SH-SY5Y (cell line): ENCODE results near the gene MFSD2B.

Source experiments
- GATA2 ChIP-seq: IDR thresholded peaks from 2 replicates; pipeline ENCODE4 v1.6.1; 2011; ENCODE audit warnings: mild to moderate bottlenecking, low read depth, low read length
- GATA3 ChIP-seq: IDR thresholded peaks from 2 replicates; pipeline ENCODE4 v1.6.1; 2011; ENCODE audit warnings: low read depth, mild to moderate bottlenecking, low read length, moderate library complexity

MFSD2B gene

GRCh38 chr2:24026233-24026632 lies 16.3 kb downstream of the MFSD2B start:
- TF ChIP-seq GATA3 (no peak), GATA2 (no peak)

GRCh38 chr2:24038786-24039499 lies 29.1 kb downstream of the MFSD2B start:
- TF ChIP-seq GATA2 (no peak), GATA3 (no peak)

- TF ChIP-seq GATA3 (no peak), GATA2 (no peak)
Observed at GRCh38 chr2:24040511-24040910, 30.6 kb downstream of the MFSD2B start.

GRCh38 chr2:24045511-24046508 lies 35.9 kb downstream of the MFSD2B start:
- TF ChIP-seq GATA2 (no peak), GATA3 (no peak)

GRCh38 chr2:24046599-24046929 lies 36.7 kb downstream of the MFSD2B start:
- no peak for TF ChIP-seq GATA2
- no peak for TF ChIP-seq GATA3

- TF ChIP-seq GATA3 (no peak), GATA2 (no peak)
Observed at GRCh38 chr2:24046930-24047702, 37.2 kb downstream of the MFSD2B start, which contains the start of gene WDCP. Gene WDCP (minus strand): TSS chr2:24047391. CDS start chr2:24039494, 7,897 bp downstream.

GRCh38 chr2:24047703-24048033 lies 37.8 kb downstream of the MFSD2B start:
- TF ChIP-seq GATA2: no peak
- TF ChIP-seq GATA3: no peak

- TF ChIP-seq GATA3 (no peak), GATA2 (peak; percentile 38; the same call in 1 of the 2 replicates)
Observed at GRCh38 chr2:24048769-24049484, 39.0 kb downstream of the MFSD2B start.

- no peak for TF ChIP-seq GATA2
- no peak for TF ChIP-seq GATA3
Observed at GRCh38 chr2:24049485-24050021, 39.7 kb downstream of the MFSD2B start, which contains the start of gene FKBP1B. Gene FKBP1B (plus strand): TSS chr2:24049741. CDS start chr2:24049850, 109 bp downstream.

GRCh38 chr2:24050041-24050979 lies 40.4 kb downstream of the MFSD2B start:
- TF ChIP-seq GATA3: no peak
- no peak; the same call in 1 of the 2 replicates for TF ChIP-seq GATA2

- TF ChIP-seq GATA3 (no peak), GATA2 (no peak)
Observed at GRCh38 chr2:24051833-24052232, 41.9 kb downstream of the MFSD2B start.

GRCh38 chr2:24052951-24053350 lies 43.1 kb downstream of the MFSD2B start:
- TF ChIP-seq GATA3 (no peak), GATA2 (no peak)
